Activated CD4-positive, alpha-beta T cell treated with anti-CD3 and anti-CD28 coated beads, Interleukin-2, amount 50 U/mL, for 48 hours (primary cell): ENCODE results near the gene RAPGEF2.
"Not testable (repeated sequence)": the region's sequence is repeated elsewhere in the genome, so short reads cannot be mapped to it uniquely, and the experiment has no call there.

ENCODE experiments used
- DNase-seq, 2 experiments: peaks; one replicate each; pipeline ENCODE4 v3.0.0-alpha.2; 2020

The RAPGEF2 gene

DNA sequence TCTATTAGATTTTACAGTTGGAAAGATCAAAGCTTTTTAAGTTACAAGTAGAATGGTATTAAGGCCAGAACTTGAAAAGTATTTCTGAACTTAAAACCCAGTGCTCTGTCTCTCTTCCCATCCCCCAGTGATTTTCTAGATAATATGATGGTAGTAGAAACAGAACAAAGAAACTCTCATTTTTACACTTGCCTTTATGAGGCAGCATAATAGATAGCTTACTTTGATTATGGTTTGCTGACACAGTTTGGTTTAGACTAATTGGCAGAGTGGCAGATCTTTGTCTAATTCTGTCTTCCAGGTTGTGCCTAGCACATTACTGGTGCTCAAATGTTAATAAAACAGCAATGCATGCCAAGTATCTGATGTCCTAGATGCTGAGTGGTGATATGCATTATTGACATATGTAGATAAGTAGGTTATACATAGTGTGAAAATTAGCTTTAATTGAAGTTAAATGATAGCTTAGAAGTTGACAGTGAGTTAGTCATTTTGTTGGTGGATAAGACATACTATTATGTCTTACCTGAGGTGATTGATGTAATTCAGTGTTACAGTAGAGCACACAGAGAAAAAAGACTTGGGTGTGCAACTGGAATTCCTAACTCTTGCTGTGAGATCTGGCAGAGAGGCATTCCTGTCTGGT is 4.3 kb upstream of the RAPGEF2 start:
- no peak for DNase-seq

DNA sequence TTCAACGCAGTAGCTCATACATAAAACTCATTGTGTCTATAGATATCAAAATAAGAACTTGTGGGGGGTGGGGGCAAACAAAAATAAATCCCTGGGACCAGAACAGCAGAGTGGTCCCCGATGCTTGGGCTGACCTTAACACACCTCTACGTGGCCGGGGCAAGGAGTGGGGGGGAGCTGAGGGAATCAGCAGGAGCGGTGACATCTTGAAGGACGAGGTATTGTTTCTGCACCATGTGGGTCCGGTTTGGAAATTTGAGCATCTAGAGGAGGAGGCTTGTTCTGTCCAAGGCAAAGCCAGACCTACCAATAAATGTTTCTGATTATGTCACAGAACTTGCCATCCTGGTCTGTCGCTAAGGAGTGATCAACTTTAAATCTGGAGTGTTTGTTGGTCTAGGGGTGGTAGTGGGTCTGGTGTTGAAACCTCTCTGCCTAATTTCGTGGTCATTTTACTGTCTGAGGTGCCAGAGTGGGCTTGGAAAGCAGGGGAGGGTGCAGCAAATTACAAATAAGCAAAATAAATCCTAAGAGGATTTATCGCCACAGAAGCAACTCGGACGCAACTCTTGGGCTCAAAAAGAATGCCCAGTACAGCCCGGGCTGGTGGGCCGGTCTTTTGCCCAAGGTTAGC is 774 bp upstream of the RAPGEF2 start:
- DNase-seq = no peak

DNA sequence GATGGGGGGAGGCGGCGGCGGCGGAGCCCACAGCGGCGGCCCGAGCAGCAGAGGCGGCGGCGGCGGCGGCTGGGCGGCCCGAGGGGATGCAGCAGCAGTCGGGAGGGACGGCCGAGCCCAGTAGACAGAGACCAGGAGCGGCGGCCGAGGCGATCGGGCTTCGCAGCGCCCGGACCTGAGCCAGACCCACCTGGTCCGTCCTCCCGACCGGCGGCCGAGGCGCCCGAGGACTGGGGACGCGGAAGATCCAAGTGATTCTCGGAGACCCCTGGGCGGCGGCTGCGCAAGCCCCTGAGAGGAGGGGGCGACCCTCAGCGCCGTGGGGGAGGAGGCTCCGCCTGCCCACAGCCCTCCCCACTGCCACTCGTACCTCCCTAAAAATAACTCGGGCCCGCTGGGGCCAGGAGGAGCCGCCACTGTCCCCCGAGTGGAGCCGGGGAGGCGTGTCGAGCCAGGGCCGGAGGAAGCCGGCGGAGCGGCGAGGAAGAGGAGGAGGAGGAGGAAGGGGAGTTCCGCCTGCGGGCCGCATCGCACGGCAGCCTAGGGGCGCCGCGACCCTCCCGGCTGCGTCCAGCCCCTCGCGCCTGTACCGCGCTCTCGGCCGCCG is 608 bp downstream of the RAPGEF2 start:
- peak; percentile 46 to 55 for DNase-seq

DNA sequence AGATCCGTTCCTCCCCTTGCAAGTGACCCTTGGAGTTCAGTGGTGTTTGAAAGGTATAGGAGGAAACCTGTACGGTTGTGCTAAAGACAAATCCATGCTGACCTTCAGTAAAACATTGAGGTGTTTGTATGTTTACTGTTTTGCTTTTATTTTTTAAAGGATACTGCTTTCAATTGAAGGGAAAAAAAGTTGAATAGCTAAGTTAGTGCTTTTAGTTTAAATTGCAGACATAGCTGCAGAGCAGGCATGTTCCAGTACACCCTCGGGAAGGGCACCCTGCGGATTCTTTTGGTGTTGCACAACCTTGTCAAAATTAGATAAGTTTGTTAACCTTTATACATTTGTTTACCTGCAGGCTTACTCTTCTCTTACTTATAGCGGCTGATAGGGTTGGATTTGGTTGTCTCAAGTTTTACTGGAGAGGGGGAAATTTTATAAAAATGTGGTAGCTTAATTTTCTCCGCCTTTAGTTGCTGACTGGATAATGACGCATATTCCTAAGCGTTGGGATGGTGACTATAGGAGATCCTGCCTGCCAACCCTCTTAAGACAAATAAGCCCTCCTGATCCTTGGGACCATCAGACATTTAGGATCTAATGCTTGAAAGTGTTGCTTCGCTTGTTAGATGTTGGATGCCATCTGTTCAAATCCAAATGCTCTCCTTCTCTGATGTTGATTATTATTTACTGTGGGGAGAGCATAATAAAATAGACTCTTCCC is 2.0 kb downstream of the RAPGEF2 start:
- DNase-seq = no peak

DNA sequence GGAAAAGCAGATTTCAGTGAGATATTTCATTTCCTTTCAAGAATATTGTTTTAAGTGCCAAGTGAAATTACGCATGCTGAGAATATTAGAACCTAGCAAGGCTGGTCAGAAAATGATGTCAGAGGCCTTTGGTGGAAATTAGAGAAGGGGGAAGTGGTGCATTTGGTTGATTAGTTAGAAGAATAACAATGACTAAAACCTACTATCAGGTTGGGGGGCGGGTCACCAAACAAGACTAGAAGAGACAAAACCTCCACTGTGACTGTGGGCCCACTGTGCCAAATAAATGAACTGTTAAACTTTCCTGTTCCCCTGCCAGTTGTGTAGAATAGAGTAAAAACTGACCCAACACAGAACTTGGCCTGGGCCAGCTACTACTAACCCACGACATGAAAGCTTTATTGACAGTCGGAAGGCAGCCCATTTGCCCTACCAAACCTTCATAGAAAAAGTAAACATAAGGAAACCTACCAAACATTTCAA is 2.9 kb downstream of the RAPGEF2 start:
- DNase-seq = peak; percentile 28 to 40

DNA sequence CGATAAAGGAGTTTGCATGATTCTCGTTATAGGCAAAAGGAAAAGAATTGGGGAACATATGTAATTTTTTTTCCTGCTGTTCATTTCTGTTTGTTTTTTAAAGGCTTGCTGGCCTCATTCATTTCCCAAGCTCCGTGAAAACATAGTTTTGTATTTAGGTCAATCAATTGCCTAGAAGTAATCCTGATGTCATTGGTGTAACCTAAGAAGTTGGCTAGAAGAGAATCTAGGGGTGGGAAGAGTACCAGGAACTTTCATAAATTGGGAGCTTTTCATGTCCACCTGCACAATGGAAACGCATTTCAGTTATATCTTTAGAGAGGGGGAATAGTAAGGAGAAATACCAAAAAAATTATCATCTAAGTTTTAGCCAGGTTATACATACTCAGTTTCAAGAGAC is 3.8 kb downstream of the RAPGEF2 start:
- DNase-seq = no peak

DNA sequence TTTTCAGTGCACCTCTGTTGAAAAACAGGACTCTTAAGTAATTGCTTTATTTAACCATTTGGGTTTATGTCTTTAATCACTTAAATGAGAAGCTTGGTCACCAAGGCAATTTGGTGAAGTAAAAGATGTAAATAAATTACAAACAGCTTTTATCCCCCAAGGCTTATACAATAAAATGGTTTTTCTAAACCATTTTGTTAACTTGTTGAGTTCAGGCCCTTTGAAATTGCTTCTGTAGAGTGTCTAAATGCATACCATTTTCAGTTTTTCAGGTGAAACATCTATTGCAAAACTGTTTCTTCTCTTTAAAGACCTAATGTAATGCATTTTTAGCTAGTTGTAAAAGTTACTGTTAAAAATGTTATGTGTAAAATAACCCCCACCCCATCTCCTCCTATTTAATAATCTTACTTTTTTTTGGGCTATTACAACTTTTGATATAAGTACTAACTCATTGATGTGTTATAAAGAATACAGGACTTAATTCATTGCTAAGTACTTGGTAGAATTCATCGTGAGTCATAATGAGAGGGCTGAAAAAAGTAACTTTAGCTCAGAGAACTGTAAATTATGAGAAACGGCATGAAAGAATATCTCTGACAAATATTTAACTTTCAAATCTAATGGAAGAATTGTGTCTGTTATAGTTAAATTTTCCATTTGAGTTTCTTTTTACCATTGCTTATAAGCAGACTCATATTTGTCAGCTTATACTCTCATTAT is 4.5 kb downstream of the RAPGEF2 start:
- no peak for DNase-seq

DNA sequence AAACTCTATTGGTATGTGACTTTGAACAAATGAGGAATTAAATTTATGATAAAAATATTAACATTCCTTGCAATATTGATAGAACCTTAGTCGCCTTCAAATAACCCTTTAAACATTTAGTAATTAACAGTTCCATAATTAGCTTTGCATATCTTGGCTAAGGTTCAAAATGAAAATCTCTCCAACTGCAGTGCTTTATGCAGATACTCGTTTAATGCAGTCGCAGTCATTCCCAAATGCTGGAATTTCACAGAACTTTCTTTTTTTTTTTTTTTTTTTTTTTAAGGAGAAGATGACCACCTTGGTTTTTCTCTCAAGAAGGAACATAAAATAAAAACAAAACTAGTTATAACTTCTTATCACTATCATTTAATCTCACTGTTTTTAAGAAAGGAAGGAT is 5.2 kb downstream of the RAPGEF2 start:
- no peak for DNase-seq

DNA sequence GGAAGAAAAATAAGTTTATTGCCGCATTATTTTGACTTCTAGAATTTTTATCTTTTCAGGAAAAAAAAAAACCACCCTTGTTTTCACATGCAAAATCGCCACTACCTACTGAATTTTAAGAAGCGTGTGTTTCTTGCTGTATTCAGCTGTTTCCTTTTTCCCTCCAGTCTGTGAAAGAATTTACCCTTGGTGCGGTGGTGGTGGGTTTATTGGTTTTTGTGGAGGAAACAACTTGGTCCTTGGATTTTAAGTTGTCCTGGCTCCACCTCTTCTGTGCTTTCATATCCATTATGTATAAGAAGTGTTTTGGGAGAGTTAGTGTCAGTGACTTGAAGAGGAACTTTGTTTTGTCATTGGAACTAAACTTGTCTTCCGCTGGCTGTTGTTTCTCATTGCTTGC is 8.1 kb downstream of the RAPGEF2 start:
- no peak for DNase-seq

DNA sequence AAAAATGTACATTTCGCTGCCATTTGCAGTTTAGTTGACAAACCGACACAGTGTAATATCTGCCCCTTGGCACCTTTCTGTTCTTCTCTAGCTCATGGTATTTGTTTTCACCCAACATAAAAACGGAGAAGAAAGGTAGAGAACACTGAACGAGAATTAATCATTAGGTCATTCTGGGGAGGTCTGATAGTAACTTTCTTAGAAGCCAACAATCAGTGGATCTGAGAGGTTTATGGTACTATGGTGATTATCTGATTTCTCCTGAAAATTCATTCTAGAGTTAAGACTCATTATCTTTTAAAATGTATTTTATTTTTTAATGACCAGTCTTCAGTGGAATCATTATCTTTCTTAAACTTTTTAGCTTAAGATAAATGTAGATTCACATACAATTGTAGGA is 8.5 kb downstream of the RAPGEF2 start:
- no peak for DNase-seq

DNA sequence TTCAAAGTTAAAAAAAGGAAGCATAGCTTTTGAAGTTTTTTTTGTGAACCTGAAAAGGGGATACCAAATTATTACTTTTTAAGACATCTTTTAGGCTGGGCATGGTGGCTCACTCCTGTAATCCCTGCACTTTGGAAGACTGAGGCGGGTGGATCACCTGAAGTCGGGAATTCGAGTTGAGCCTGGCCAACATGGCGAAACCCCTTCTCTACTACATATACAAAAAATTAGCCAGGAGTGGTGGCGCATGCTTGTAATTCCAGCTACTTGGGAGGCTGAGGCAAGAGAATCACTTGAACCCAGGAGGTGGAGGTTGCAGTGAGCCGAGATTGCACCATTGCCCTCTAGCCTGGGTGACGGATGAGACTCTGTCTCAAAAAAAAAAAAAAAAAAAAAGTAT is 10.5 kb downstream of the RAPGEF2 start:
- DNase-seq = not testable (repeated sequence)

DNA sequence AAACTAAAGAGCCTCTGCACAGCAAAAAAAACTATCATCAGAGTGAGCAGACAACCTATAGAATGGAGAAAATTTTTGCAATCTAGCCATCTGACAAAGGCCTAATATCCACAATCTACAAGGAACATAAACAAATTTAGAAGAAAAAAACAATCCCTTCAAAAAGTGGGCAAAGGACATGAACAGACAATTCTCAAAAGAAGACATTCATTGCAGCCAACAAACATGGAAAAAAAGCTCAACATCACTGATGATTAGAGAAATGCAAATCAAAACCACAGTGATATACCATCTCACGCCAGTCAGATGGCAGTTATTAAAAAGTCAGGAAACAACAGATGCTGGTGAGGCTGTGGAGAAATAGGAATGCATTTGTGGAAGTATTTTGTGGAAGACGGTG is 13.2 kb downstream of the RAPGEF2 start:
- not testable (repeated sequence) for DNase-seq

DNA sequence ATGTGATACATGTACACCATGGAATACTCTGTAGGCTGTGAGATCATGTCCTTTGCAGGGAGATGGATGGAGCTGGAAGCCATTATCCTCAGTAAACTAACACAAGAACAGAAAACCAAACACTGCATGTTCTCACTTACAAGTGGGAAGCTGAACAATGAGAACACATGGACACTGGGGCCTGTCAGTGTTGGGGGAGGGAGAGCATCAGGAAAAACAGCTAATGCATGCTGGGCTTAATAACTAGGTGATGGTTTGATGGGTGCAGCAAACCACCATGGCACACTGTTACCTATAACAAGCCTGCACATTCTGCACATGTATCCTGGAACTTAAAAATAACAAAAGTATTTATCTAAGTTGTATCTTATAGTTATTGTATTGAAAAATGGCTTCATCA is 13.8 kb downstream of the RAPGEF2 start:
- not testable (repeated sequence) for DNase-seq

DNA sequence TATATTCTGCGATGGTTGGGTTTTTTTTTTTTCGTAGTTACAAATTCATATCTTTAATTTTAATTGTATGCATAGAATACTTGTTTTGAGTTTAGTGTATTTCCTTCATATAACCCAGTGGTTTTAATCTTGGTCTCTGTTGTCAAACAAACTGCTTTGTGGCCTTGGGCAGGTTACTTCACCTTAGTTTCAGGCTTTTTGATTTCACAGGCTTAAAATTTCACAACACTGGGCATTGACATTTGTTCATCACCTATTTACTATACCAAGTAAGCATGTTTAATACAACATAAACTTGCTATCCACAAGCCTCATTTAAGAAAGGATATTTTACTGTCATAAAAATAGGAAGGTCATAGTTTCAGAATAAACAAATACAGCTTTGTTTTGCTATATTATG is 14.7 kb downstream of the RAPGEF2 start:
- DNase-seq = no peak

DNA sequence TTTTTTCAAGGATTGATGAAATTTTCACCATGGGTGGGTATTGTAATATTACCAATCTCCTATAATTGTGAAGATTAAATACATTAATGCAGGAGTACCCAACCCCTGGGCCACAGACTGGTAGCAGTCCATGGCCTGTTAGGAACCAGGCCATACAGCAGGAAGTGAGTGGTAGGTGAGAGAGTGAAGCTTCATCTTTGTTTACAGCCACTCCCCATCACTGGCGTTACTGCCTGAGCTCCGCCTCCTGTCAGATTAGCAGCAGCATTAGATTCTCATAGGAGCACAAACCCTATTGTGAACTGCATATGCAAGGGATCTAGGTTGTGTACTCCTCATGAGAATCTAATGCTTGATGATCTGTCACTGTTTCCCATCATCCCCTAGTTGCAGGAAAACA is 15.1 kb downstream of the RAPGEF2 start:
- no peak for DNase-seq

DNA sequence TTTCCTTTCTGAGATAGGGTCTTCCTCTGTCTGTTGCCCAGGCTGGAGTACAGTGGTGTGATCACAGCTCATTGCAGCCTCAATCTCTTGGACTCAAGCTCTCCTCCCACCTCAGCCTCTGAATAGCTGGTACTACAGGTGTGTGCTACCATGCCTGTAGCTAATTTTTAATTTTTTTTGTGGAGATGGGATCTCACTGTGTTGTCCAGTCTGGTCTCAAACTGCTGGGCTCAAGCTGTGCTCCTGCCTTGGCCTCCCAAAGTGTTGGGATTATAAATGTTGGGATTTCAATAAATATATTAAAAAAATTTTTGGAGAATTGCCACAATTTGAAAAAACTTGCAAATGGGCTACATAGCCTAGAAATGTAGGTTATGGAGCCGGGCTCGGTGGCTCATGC is 18.5 kb downstream of the RAPGEF2 start:
- DNase-seq = no peak

DNA sequence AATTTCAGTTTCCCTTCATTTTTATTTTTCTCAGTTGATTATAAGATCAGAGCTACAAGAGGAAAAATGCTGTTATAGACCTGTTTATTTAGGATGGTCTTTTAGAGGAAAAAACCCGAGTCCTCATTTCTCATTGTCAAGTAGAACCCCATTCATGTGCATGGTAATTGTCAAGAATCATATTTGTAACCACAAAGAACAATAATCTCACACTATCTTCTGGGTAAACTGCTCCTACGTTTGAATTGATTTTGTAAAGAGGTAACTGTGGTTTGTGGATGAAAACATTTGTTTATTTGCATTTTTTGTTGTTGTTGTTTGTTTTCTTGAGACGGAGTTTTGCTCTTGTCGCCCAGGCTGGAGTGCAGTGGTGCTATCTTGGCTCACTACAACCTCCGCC is 23.8 kb downstream of the RAPGEF2 start:
- no peak for DNase-seq

DNA sequence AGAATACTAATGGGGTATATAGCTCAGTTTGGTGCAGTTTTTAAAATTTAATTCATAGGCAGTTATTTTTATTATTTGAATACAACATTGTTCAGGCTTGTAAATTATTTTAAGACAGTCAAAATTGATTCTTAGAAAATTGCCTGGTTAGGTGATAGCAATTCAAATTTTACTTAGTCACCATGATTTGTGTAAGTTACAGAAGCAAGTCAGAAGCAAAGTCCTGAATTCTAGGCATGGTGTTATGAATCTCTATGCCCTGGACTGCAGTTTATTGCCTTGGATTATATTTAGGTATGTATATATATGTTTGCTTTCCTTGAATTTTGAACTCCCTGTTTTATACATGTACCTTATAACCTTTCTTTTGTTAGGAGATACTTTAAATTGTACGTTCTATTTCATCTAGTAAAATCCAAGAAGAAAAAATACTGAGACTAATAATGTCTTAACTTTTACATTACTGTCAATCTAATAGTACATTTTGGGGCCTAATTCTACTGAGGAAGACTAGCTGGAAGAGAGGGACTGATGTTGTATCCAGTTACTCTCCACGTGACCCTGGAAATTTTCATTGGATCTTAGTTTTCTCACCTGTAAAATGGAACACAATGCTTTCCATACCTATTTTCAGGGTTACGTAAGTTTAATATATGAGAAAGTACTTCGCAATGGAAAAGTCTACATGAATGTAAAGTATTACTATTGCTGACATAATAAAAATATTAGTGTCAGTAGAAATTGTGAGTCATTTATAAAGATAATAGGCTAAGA is 25.1 kb downstream of the RAPGEF2 start:
- no peak for DNase-seq

DNA sequence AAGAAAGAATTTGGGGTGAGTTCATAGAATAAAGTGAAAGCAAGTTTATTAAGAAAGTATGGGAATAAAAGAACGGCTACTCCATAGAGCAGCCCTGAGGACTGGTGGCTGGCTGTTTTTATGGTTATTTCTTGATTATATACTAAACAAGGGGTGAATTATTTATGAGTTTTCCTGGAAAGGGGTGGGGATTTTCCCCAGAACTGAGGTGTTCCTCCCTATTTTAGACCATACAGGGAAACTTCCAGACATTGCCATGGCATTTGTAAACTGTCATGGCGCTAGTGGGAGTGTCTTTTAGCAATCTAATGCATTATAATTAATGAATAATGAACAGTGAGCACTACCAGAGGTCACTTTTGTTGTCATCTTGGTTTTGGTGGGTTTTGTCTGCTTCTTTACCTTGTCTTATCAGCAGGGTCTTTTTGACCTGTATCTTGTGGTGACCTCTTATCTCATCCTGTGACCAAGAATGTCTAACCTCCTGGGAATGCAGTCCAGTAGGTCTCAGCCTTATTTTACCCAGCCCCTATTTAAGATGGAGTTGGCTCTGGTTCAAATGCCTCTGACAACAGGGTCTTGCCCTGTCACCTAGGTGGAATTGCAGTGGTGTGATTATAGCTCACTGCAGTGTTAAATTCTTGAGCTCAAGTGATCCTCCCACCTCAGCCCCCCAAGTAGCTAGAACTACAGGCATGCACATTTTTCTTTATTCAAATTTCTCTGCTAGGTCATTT is 27.1 kb downstream of the RAPGEF2 start:
- no peak for DNase-seq

DNA sequence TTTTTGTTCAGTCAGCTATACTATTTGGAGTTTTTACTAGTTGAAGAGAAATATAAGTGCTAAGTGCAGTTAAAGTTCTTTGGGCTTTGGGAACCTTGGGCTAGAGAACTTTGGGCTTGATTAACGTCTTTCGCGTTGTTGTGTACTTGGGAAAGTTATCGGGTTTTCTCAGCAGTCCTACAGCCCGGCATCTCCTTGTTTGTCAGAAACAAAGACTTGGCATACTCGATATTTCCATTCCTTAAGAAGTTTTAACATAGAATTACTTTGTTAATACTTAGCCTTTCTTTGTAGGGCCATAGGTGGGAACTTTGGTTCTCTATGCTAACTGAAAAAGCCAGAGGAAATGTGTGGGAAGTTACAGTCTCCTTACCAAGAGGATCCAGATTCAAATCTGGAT is 28.7 kb downstream of the RAPGEF2 start:
- DNase-seq = no peak

DNA sequence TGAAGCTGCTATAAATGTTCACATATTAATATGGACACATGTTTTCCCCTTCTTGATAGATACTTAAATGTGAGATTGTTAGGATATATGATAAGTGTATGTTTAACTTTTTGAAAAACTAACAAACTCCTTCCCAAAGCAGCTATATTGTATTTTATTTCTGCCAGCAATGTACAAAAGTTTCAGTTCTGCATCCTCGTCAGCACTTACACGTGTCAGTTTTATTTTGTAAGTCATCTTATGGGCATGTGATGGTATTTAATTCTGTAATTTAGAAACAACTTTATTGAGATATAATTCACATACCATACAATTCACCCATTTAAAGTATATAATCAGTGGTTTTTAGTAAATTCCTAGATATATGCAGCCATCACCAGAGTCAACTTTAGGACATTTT is 31.6 kb downstream of the RAPGEF2 start:
- DNase-seq = no peak

DNA sequence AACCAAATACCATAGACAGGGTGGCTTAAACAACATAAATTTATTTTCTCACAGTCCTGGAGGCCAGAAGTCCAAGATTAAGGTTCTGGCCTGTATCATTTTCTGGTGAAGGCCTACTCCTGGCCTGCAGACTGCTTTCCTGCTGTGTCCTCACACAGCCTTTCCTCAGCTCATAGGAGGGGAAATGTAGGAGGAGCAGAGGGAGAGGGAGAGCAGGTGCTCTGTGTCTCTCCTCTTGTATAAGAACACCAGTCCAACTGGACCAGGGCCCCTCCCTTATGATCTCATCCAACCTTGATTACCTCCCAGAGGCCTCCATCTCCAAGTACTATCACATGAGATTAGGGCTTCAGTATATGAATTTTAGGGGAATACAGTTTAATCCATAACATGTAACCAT is 34.3 kb downstream of the RAPGEF2 start:
- no peak for DNase-seq
